ENCODE measurements around the gene NPC2. TPM values are rescaled to one million over a fixed set of nuclear protein-coding genes. Genes with fewer than 3 reads are reported as not detected.

NPC2 gene
- total RNA-seq, 1 donor from 2014 or later: 45.7 TPM

Other genes starting within 250 kb of the NPC2 start
- 49.2 and 52.3 TPM in 2 replicates for gene ABCD4, start 190.4 kb downstream of the NPC2 start, total RNA-seq
- not detected in 2 replicates for gene VRTN, start 144.8 kb downstream of the NPC2 start, total RNA-seq
- not detected in 2 replicates for gene SYNDIG1L, start 67.1 kb downstream of the NPC2 start, total RNA-seq
- gene ISCA2, start 460 bp upstream of the NPC2 start, total RNA-seq: 24.0 and 24.8 TPM in 2 replicates
- gene LTBP2, start 118.9 kb upstream of the NPC2 start, total RNA-seq: 0.07 and 0.83 TPM in 2 replicates
- gene AREL1, start 219.8 kb upstream of the NPC2 start, total RNA-seq: 59.5 and 65.9 TPM in 2 replicates
- gene FCF1, start 219.8 kb upstream of the NPC2 start, total RNA-seq: 53.7 and 58.0 TPM in 2 replicates